Activated naive CD8-positive, alpha-beta T cell (primary cell): ENCODE measurements around the gene HSPB9.

Experiments used
- H3K27ac Mint-ChIP-seq: one replicate; pipeline ENCODE4 v1.8.0; 2021; ENCODE audit warnings: mixed read lengths
- H3K27me3 Mint-ChIP-seq: one replicate; pipeline ENCODE4 v1.8.0; 2021; ENCODE audit warnings: mixed read lengths
- H3K36me3 Mint-ChIP-seq: one replicate; pipeline ENCODE4 v1.8.0; 2021; ENCODE audit warnings: mixed read lengths
- H3K4me1 Mint-ChIP-seq: one replicate; pipeline ENCODE4 v1.8.0; 2021; ENCODE audit warnings: low read depth, mixed read lengths
- H3K4me3 Mint-ChIP-seq: one replicate; pipeline ENCODE4 v1.8.0; 2021; ENCODE audit warnings: mild to moderate bottlenecking, mixed read lengths
- H3K9me3 Mint-ChIP-seq: one replicate; pipeline ENCODE4 v1.8.0; 2021; ENCODE audit warnings: low read depth, mixed read lengths

Gene HSPB9

DNA sequence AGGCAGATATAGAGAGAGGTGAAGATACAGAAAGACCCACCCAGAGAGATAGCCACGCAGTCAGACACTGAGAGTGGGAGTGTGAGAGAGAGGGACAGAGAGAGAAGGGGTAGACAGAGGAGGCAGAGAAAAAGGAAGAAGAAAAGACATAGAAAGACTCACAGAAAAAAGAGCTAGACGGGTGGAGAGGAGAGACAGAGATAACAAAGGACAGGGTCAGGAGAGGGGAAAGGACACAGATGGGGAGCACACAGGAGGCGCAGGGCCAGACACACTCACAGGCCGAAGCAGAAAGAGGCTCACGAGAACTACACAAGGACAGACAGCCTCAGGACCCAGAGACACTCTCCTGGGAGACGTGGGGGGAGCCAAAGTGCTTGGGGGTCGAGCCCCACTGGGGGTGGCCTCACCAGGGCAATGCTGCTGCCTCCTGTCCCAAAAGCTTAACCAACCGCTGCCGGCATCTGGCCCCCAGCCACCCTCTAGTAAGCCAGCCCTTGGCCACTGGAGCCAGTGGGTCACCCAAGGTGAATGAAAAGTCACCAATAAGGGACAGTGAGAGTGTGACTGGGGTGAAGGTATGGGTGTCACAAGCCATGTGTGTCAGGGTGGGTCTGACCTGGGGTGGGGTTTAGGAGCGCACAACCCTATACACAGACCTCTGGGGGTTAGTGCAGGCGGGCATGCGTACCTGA lies 28.1 kb upstream of the HSPB9 start:
- peaks cover 9% of the 10 kb centered on the region for H3K27me3 Mint-ChIP-seq
- no peaks in the 10 kb centered on the region for H3K36me3 Mint-ChIP-seq

GRCh38 chr17:42096360-42097111 lies 26.1 kb upstream of the HSPB9 start:
- peaks cover 7% of the 10 kb centered on the region for H3K27me3 Mint-ChIP-seq
- no peaks in the 10 kb centered on the region for H3K36me3 Mint-ChIP-seq
- H3K4me3 Mint-ChIP-seq, result no peak overlapping the region
- peaks cover 4% of the 10 kb centered on the region for H3K4me1 Mint-ChIP-seq
- no peak overlapping the region for H3K27ac Mint-ChIP-seq
- H3K9me3 Mint-ChIP-seq, result no peaks in the 10 kb centered on the region

More for the DNA sequence above, 28.1 kb upstream of the HSPB9 start:
- Mint-ChIP-seq H3K9me3 (no peaks in the 10 kb centered on the region), H3K4me1 (peaks cover 4% of the 10 kb centered on the region), H3K27ac (no peak overlapping the region), H3K4me3 (no peak overlapping the region)

- no peak within 1 kb of the TSS for H3K27ac Mint-ChIP-seq
- H3K27me3 Mint-ChIP-seq, result peaks cover 7% of the 10 kb centered on the region
- H3K4me3 Mint-ChIP-seq, result peak within 1 kb of the TSS; percentile 43
- peaks cover 4% of the 10 kb centered on the region for H3K4me1 Mint-ChIP-seq
- no peaks in the 10 kb centered on the region for H3K36me3 Mint-ChIP-seq
- H3K9me3 Mint-ChIP-seq, result no peaks in the 10 kb centered on the region
Observed at GRCh38 chr17:42097691-42098631, 24.6 kb upstream of the HSPB9 start, which contains the start of gene ZNF385C. TSS of gene ZNF385C (minus strand) at chr17:42098473. CDS start at chr17:42063056, 35,417 bp downstream.

DNA sequence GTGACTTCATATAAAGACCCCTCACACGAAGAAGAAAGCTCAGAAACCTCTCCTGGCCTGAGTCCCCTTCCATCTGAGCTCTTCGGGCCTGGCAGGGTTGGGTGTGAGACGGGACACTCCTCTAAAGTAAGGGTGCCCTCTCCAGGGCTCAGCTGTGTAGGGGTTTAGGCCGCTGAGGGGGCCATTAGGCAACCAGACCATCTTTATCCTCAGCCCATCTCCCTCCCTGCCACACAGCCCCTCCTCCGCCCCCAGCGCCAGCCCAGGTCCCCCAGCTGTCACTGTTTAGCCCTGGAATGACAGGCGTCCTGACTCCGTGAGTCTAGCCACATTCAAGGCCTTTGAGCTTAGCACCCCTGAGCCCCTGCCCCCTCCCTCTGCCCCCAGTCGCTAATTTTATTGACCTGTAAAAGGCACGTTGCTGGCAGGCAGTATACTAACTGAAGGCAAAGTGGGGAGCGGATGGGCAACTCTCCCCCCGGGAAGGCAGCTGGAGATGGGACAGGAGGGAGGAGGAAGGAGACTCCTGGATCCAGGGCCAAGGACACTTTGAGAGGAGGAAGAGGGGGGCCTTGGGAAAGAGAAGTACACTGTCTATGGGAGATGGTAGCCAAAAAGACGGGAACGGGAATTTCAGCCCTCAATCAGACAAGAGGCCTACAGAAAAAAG lies 23.7 kb upstream of the HSPB9 start:
- Mint-ChIP-seq H3K9me3 (no peaks in the 10 kb centered on the region), H3K4me3 (no peak overlapping the region), H3K4me1 (peaks cover 4% of the 10 kb centered on the region), H3K27ac (no peak overlapping the region), H3K36me3 (no peaks in the 10 kb centered on the region), H3K27me3 (peaks cover 7% of the 10 kb centered on the region)

DNA sequence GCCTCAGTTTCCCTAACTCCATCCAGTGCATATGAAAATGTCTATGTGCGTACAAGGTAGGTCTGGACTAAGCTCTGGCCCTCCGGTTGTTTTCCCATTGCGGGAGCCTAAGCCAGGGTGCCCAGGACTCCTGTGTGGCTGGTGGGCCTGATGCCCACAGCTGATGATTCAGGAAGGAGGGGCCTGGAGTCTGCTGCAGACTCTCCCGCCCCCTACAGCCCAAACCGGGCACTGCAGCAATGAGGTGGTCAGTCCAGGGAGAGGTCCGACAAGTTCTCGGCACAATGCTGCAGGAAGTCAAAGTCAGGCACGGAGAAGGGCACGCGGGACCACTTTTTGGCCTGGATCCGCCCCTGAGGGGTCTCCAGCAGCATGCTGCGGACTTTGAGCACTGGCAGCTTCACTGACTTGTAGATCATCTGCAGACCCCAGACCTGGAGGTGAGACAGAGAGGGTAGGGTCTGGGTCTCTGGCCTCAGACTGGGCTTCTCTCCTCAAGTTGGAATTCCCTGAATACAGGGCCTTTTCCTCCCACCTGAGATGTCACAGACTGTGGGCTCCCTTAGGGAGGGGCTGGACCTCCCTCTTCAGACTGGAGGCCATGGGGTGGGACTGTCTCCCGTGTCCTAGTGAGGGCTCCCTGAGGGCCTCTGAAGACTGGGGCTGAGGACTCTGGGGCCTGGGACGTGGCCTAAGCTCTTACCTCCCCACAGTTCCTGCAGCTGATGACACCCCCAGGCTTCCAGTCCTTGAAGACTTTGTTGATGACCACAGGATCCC lies 20.9 kb upstream of the HSPB9 start:
- Mint-ChIP-seq H3K4me3 (no peak overlapping the region), H3K36me3 (no peaks in the 10 kb centered on the region), H3K27me3 (peaks cover 3% of the 10 kb centered on the region), H3K9me3 (no peaks in the 10 kb centered on the region), H3K4me1 (peaks cover 6% of the 10 kb centered on the region), H3K27ac (no peak overlapping the region)

DNA sequence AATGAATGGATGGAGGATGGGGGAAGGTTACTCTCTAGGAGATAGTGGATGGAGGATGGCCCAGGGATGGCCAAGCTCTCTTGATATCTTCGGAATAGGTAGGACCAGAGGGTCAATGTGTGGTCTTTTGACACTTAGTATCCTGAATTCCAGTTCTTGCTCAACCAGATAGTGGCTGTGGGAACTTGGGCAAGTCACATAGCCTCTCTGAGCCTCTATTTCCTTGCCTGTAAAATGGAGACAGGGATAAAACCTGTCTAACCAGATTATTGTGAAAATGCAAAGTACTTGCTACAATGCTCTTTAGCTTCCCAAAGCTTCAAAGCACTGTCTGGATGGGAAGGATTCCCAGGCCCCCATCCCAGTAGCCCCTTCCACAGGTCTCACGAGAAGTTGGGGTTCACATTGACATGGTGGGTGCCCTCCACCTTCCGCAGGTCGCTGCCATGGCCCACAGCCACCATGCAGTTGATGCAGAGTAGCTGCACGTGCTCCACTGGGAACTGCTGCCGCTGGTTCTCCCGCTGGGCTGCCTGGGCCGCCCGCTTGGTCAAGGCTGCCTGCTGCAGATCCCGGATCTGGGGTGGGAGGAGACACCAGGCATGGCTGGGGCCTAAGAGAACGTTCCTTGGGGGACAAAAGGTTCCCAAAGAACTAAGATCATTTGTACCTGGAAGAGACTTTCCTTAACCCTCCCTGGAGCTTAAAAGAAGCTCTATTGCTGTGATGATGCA lies 19.2 kb upstream of the HSPB9 start:
- H3K27ac Mint-ChIP-seq, result no peak overlapping the region
- H3K4me1 Mint-ChIP-seq, result peaks cover 6% of the 10 kb centered on the region
- H3K36me3 Mint-ChIP-seq, result no peaks in the 10 kb centered on the region
- H3K4me3 Mint-ChIP-seq, result no peak overlapping the region
- H3K9me3 Mint-ChIP-seq, result no peaks in the 10 kb centered on the region
- no peaks in the 10 kb centered on the region for H3K27me3 Mint-ChIP-seq

DNA sequence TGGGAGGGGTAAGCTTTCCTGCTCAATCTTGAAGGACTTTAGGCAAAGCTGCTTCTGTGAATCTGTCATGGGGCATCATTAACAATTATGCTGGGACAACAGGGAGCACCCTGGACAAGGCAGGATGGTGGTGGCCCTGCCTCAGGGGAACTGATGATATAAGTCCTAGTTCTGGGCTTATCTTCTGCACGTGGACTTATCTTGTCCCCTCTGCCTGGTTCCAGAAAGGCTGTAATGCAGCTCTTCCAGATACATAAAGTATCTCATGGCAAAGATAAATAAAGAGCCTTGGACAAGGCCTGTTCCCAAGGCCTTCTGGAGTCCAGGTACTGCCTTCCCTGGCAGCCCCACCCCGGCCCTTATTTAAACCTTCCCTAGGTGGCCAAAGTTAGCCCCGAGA lies 18.3 kb upstream of the HSPB9 start:
- H3K27me3 Mint-ChIP-seq, result no peaks in the 10 kb centered on the region
- H3K9me3 Mint-ChIP-seq, result no peaks in the 10 kb centered on the region
- no peak overlapping the region for H3K4me3 Mint-ChIP-seq
- H3K27ac Mint-ChIP-seq, result no peak overlapping the region
- H3K36me3 Mint-ChIP-seq, result peaks cover 1% of the 10 kb centered on the region
- peaks cover 8% of the 10 kb centered on the region for H3K4me1 Mint-ChIP-seq

DNA sequence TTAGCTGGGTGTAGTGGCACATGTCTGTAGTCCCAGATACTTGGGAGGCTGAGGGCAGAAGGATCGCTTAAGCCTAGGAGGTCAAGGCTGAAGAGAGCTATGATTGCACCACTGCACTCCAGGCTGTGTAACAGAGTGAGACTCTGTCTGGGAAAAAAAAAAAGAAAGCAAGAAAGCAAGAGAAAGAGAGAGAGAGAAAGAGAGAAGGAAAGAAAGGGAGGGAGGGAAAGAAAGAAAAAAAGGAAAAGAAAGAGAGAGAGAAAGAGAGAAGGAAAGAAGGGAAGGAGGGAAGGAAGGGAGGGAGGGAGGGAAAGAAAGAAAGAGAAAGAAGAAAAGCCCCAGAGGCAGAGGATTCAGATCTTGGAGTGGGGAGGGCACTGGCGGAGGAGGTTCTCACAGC lies 16.6 kb upstream of the HSPB9 start:
- Mint-ChIP-seq H3K4me3 (no peak overlapping the region), H3K36me3 (peaks cover 2% of the 10 kb centered on the region), H3K27me3 (no peaks in the 10 kb centered on the region), H3K27ac (no peak overlapping the region), H3K9me3 (no peaks in the 10 kb centered on the region), H3K4me1 (peaks cover 18% of the 10 kb centered on the region)

GRCh38 chr17:42107124-42107523 lies 15.5 kb upstream of the HSPB9 start:
- no peaks in the 10 kb centered on the region for H3K9me3 Mint-ChIP-seq
- H3K36me3 Mint-ChIP-seq, result peaks cover 2% of the 10 kb centered on the region
- H3K27me3 Mint-ChIP-seq, result no peaks in the 10 kb centered on the region
- H3K27ac Mint-ChIP-seq, result no peak overlapping the region
- peaks cover 29% of the 10 kb centered on the region for H3K4me1 Mint-ChIP-seq
- H3K4me3 Mint-ChIP-seq, result no peak overlapping the region

DNA sequence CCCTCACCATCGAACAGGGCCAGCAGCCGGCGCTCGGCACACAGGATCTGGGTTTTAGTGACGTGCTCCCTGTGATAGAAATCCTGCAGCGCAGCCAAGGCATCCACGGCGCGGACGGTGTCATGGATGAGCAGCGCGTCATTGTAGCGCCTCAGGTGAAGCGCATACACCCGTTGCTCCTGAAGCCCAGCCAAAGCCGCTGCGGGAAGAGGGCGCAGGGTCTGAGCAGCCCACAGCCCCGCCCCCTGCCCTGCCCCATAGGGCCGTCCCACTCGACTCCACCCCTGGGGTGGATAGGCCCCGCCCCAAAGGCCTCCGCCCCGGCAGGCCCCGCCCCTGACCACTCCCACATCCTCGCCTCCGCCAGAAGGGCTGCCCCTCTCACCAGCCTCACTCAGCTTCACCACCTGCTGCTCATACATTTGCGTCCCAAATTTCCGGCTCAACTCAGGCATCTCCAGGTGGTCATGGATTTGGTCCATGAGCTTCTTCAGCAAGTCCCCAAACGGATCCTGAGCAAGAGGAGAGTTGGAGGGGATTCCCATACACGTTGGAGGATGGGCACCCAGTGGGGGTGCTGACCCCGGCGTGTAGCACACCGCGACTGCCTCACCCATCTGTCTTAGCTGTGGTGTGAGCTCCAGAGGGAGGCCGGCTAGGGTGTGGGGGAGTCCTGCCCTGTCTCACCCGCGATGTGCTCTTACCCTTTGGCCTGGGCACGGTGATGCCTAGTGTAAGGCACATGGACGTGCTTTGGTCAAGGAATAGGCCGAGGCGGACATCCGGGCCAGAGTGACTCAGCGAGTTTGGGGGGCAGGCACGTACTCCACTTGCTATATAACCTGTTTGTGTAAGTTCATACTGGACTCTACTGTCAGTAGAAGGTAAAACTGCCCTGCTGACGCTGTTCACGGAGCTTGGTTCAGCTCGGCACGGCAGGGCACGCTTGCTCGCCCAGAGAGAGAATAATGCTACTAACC lies 14.7 kb upstream of the HSPB9 start:
- H3K27me3 Mint-ChIP-seq, result no peaks in the 10 kb centered on the region
- H3K27ac Mint-ChIP-seq, result no peak overlapping the region
- peaks cover 2% of the 10 kb centered on the region for H3K36me3 Mint-ChIP-seq
- no peaks in the 10 kb centered on the region for H3K9me3 Mint-ChIP-seq
- H3K4me3 Mint-ChIP-seq, result peak overlapping the region; percentile 56
- peaks cover 34% of the 10 kb centered on the region for H3K4me1 Mint-ChIP-seq

DNA sequence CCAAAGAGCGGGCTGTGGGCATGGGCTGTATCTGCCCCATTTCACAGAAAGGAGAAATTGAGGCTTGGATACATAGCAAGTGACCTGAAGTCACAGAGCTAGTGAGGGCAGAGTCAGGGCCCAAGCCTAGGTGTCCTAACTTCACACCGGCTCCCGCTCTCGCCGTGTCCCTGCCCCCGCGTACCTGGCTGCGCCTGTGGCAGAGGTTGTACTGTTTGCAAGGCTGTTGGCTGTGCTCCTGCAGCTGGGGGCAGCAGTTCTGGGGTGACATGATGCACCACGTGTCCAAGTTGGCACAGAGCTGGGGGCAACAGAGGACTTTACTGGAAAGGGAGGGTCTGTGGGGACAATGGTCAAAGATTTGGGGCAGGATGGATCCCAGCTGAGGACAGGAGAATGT lies 13.5 kb upstream of the HSPB9 start:
- Mint-ChIP-seq H3K27ac (peak overlapping the region; percentile 73), H3K27me3 (no peaks in the 10 kb centered on the region), H3K4me1 (peaks cover 35% of the 10 kb centered on the region), H3K4me3 (no peak overlapping the region), H3K36me3 (peaks cover 2% of the 10 kb centered on the region), H3K9me3 (no peaks in the 10 kb centered on the region)
